ENCODE data around the gene FARSB. TPM values are rescaled to one million over a fixed set of nuclear protein-coding genes. Genes with fewer than 3 reads are reported as not detected.

FARSB gene
- total RNA-seq, 1 experiment from 2014 or later = 50.7 TPM

- TF ChIP-seq REST (IDR thresholded peaks at IDR 0.05; ENCODE audit: low read depth) (no peak), SRF (IDR thresholded peaks at IDR 0.05; ENCODE audit: low read depth) (no peak), POLR2A (IDR thresholded peaks at IDR 0.05; ENCODE audit: borderline replicate concordance, extremely low read depth, insufficient read depth, insufficient read length) (no peak), MAX (IDR thresholded peaks at IDR 0.05) (no peak), EZH2 (IDR thresholded peaks at IDR 0.05) (no peak)
These were observed 48.0 kb upstream of the FARSB start (continued) for GRCh38 chr2:222703886-222704285.

GRCh38 chr2:222703091-222703490, 47.2 kb upstream of the FARSB start:
- CTCF ChIA-PET = interaction anchor here (0.9 to 1.2 kb wide), 4 partner anchors 9 to 94 kb away, joined by 3 to 6 read pairs (median 3); no protein-coding TSS in a partner anchor
- no peak for ATAC-seq
- no peak for TF ChIP-seq EZH2 (IDR thresholded peaks at IDR 0.05)
- no peak for TF ChIP-seq REST (IDR thresholded peaks at IDR 0.05; ENCODE audit: low read depth)
- TF ChIP-seq ELF1 (IDR thresholded peaks at IDR 0.05; ENCODE audit: borderline replicate concordance, low read depth) = no peak
- TF ChIP-seq RAD21 (IDR thresholded peaks at IDR 0.05; ENCODE audit: low read depth) = no peak
- TF ChIP-seq CEBPB (IDR thresholded peaks at IDR 0.05; ENCODE audit: low read depth) = no peak
- no peak for TF ChIP-seq ZBTB33 (IDR thresholded peaks at IDR 0.05; ENCODE audit: extremely low read depth, insufficient replicate concordance, low read length)
- no peak for TF ChIP-seq ZFX (IDR thresholded peaks at IDR 0.05)
- no peak for TF ChIP-seq POLR2A (IDR thresholded peaks at IDR 0.05; ENCODE audit: borderline replicate concordance, extremely low read depth, insufficient read depth, insufficient read length)
- TF ChIP-seq SIN3A (IDR thresholded peaks at IDR 0.05; ENCODE audit: low read depth) = no peak
- no peak for TF ChIP-seq ATF3 (IDR thresholded peaks at IDR 0.05)
- RAD21 ChIA-PET (ENCODE audit: low non-redundant PET in 1 of 2, low total read pairs in 2 of 2, uncharacterized antibody in 2 of 2, unreplicated experiment in 2 of 2) = no interaction called here
- Histone ChIP-seq H3K4me1 (ENCODE audit: control insufficient read depth in 1 of 2, insufficient read depth in 2 of 2, low read length in 2 of 2) (peaks cover 0 to 8% of the 10 kb centered on the region in 2 experiments; a peak in 2 of 4 replicates), H2AFZ (ENCODE audit: low read depth, low read length, poor library complexity, severe bottlenecking) (no peak overlapping the region), H3K27ac (ENCODE audit: low read depth, low read length) (no peak overlapping the region), H3K27me3 (ENCODE audit: insufficient read depth, low read length) (no peaks in the 10 kb centered on the region), H3K9me2 (ENCODE audit: insufficient read depth) (no peaks in the 10 kb centered on the region), H3K9me3 (ENCODE audit: control insufficient read depth in 1 of 2, insufficient read depth in 1 of 2, low read depth in 1 of 2, low read length in 2 of 2) (no peaks in the 10 kb centered on the region), H3K4me3 (replicated peaks in 1 of 2; ENCODE audit: low read depth in 1 of 2, low read length in 2 of 2) (no peak overlapping the region), H4K20me1 (ENCODE audit: insufficient read depth) (no peaks in the 10 kb centered on the region), H3K4me2 (ENCODE audit: low read length) (no peak overlapping the region), H3K36me3 (ENCODE audit: control insufficient read depth in 1 of 2, insufficient read depth in 2 of 2, low read length in 2 of 2) (no peaks in the 10 kb centered on the region), H3K79me2 (ENCODE audit: insufficient read depth, low read length) (no peaks in the 10 kb centered on the region), H3K9ac (ENCODE audit: low read length) (no peak overlapping the region)
- no TSS peak for BruUV-seq (replicated peaks)
- intact Hi-C loops (cut with micrococcal nuclease) = no loop called here
- POLR2A ChIA-PET = no interaction called here
- DNase-seq (ENCODE audit: low read depth, low spot score) = no peak
